ENCODE data around the gene APOBEC3A. TPM values are rescaled to one million over a fixed set of nuclear protein-coding genes. Genes with fewer than 3 reads are reported as not detected.
A peak's percentile ranks its signal among the peaks of the same experiment; 100 is the strongest.
"Not testable (repeated sequence)": the region's sequence is repeated elsewhere in the genome, so short reads cannot be mapped to it uniquely, and the experiment has no call there.

APOBEC3A gene
- total RNA-seq, 1 experiment from 2014 or later, result not detected

DNA sequence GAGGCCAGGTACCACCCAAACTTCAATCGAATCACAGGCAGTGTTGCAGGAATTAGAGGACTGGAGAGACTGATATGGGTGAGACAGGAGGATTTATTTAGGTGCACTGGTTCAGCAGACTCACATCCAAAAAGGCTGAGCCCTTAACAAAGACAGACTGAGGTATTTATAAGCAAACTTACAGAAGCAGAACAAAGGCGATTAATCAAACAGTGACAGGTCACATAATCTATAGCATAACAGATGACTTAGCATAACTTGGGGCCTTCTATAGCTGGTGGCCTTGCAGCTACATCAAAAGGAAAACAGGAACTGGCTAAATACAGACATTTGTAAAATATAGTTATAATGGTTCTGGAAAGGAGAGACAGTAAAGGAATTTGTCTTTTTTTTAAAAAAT is 26.8 kb downstream of the APOBEC3A start:
- DNase-seq, result peak in 1 of 2 experiments; percentile 74
- Histone ChIP-seq H3K27me3 (ENCODE audit: insufficient read depth, low read depth) (no peaks in the 10 kb centered on the region), H3K4me2 (peak overlapping the region; percentile 88), H3K36me3 (ENCODE audit: low read depth) (peaks cover 11% of the 10 kb centered on the region), H4K20me1 (ENCODE audit: insufficient read depth) (no peaks in the 10 kb centered on the region), H3K4me1 (replicated peaks; ENCODE audit: insufficient read depth) (peaks cover 47% of the 10 kb centered on the region), H3K4me3 (peak overlapping the region; percentile 20; the same call in 1 of the 2 replicates), H2AFZ (no peak overlapping the region), H3K9me3 (ENCODE audit: insufficient read depth, low read depth) (peaks cover 13% of the 10 kb centered on the region), H3F3A (ENCODE audit: insufficient read depth, low read depth) (peaks cover 34% of the 10 kb centered on the region), H3K9me2 (ENCODE audit: insufficient read depth) (no peaks in the 10 kb centered on the region), H3K27ac (peak overlapping the region; percentile 94), H3K79me2 (ENCODE audit: low read depth) (peaks cover 14% of the 10 kb centered on the region)
- intact Hi-C loops (cut with micrococcal nuclease; ENCODE audit: unreplicated experiment), result loop anchor here (2.0 to 10.0 kb wide), 4 partner anchors 19 to 229 kb away; partner anchors contain the start of gene SUN2
- no peak for TF ChIP-seq EZH2 (IDR thresholded peaks at IDR 0.05; ENCODE audit: low read depth)
- TF ChIP-seq CTCF (conservative IDR thresholded peaks at IDR 0.05), result no peak
- CTCF ChIA-PET, result interaction anchor here (1.1 kb wide), 1 partner anchor 215 kb away, joined by 3 read pairs; no protein-coding TSS in a partner anchor
- POLR2A ChIA-PET (ENCODE audit: unreplicated experiment), result interaction anchor here (0.6 to 1.0 kb wide), 2 partner anchors 20 to 63 kb away, joined by 3 to 46 read pairs; no protein-coding TSS in a partner anchor
- no TSS peak for BruUV-seq (replicated peaks)

GRCh38 chr22:38984784-38985757 is 27.7 kb downstream of the APOBEC3A start:
- H2AFZ ChIP-seq; H3K27me3 ChIP-seq (ENCODE audit: insufficient read depth, low read depth); H3K9me2 ChIP-seq (ENCODE audit: insufficient read depth); H4K20me1 ChIP-seq (ENCODE audit: insufficient read depth); BruUV-seq (replicated peaks): not testable (repeated sequence)
- peak overlapping the region; percentile 94 for H3K27ac ChIP-seq
- peak overlapping the region; percentile 20; the same call in 1 of the 2 replicates for H3K4me3 ChIP-seq
- peak overlapping the region; percentile 88 for H3K4me2 ChIP-seq
- ChIA-PET POLR2A (ENCODE audit: unreplicated experiment) (interaction anchor here (0.5 to 1.0 kb wide), 6 partner anchors 19 to 330 kb away, joined by 3 to 46 read pairs (median 5); no protein-coding TSS in a partner anchor), CTCF (interaction anchor here (0.6 to 1.1 kb wide), 4 partner anchors 9 to 216 kb away, joined by 3 to 15 read pairs (median 4); no protein-coding TSS in a partner anchor)
- peaks cover 47% of the 10 kb centered on the region for H3K4me1 ChIP-seq (replicated peaks; ENCODE audit: insufficient read depth)
- H3K79me2 ChIP-seq (ENCODE audit: low read depth), result peaks cover 14% of the 10 kb centered on the region
- H3F3A ChIP-seq (ENCODE audit: insufficient read depth, low read depth), result peaks cover 32% of the 10 kb centered on the region
- DNase-seq, result peak; percentile 96 to 99
- peaks cover 11% of the 10 kb centered on the region for H3K36me3 ChIP-seq (ENCODE audit: low read depth)
- peaks cover 13% of the 10 kb centered on the region for H3K9me3 ChIP-seq (ENCODE audit: insufficient read depth, low read depth)
- intact Hi-C loops (cut with micrococcal nuclease; ENCODE audit: unreplicated experiment), result loop anchor here (1.0 to 10.0 kb wide), 6 partner anchors 18 to 230 kb away; partner anchors contain the start of genes CBX6 and SUN2

GRCh38 chr22:38986629-38987028 is 29.2 kb downstream of the APOBEC3A start:
- intact Hi-C loops (cut with micrococcal nuclease; ENCODE audit: unreplicated experiment), result loop anchor here (10.0 kb wide), 1 partner anchor 232 kb away; the partner anchor contains the start of gene SUN2
- Histone ChIP-seq H3K4me1 (replicated peaks; ENCODE audit: insufficient read depth) (peaks cover 42% of the 10 kb centered on the region), H3K9me2 (ENCODE audit: insufficient read depth) (no peaks in the 10 kb centered on the region), H3K36me3 (ENCODE audit: low read depth) (peaks cover 11% of the 10 kb centered on the region), H2AFZ (no peak overlapping the region), H3K27me3 (ENCODE audit: insufficient read depth, low read depth) (no peaks in the 10 kb centered on the region), H3F3A (ENCODE audit: insufficient read depth, low read depth) (peaks cover 23% of the 10 kb centered on the region), H3K27ac (no peak overlapping the region), H4K20me1 (ENCODE audit: insufficient read depth) (no peaks in the 10 kb centered on the region), H3K4me3 (no peak overlapping the region), H3K4me2 (no peak overlapping the region), H3K9me3 (ENCODE audit: insufficient read depth, low read depth) (peaks cover 13% of the 10 kb centered on the region), H3K79me2 (ENCODE audit: low read depth) (peaks cover 14% of the 10 kb centered on the region)
- no TSS peak for BruUV-seq (replicated peaks)
- DNase-seq, result no peak
- no peak for TF ChIP-seq CTCF (conservative IDR thresholded peaks at IDR 0.05)
- no peak for TF ChIP-seq EZH2 (IDR thresholded peaks at IDR 0.05; ENCODE audit: low read depth)
- ChIA-PET CTCF (interaction anchor here (0.8 kb wide), 1 partner anchor 35 kb away, joined by 4 read pairs; no protein-coding TSS in a partner anchor), POLR2A (ENCODE audit: unreplicated experiment) (interaction anchor here (0.6 kb wide), 1 partner anchor 104 kb away, joined by 5 read pairs; no protein-coding TSS in a partner anchor)

Data from PC-9 (cell line).